ENCODE measurements around the gene RIPOR2.

RIPOR2 gene

DNA sequence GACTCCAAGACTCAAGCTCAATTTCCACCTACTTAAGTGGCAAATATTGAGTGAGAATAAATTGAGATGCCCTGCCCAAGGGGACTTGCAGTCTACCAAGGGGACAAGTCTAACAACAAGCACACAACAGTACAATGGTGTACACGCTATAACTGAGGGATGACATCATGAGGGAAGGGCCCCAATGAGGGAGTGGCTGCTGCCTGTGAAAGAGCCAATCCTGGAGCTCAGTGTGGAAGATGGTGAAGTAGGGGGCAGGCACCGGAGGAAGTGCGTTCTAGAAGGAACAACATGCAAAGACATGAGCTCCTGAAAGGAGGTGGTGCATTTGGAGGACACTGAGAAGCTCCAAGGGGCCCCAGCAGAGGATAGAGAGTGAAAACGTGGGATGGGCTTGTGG, 90.2 kb downstream of the RIPOR2 start:
- Histone ChIP-seq H3K4me3 (ENCODE audit: low read length) (no peak overlapping the region), H3K9ac (ENCODE audit: low read length) (no peak overlapping the region), H2AFZ (ENCODE audit: low read depth, low read length) (no peak overlapping the region), H3K4me2 (ENCODE audit: low read length) (no peak overlapping the region), H3K79me2 (ENCODE audit: low read length) (no peaks in the 10 kb centered on the region), H3K4me1 (ENCODE audit: low read length) (no peaks in the 10 kb centered on the region), H3K27me3 (ENCODE audit: low read depth, low read length) (no peaks in the 10 kb centered on the region), H3K27ac (ENCODE audit: low read length) (no peak overlapping the region), H3K36me3 (replicated peaks; ENCODE audit: low read depth, low read length) (peaks cover 72% of the 10 kb centered on the region), H4K20me1 (ENCODE audit: insufficient read depth, low read length) (peaks cover 3% of the 10 kb centered on the region; the same call in 1 of the 2 replicates), H3K9me3 (ENCODE audit: insufficient read depth, low read length) (no peaks in the 10 kb centered on the region)
- TF ChIP-seq, protein P1, sequence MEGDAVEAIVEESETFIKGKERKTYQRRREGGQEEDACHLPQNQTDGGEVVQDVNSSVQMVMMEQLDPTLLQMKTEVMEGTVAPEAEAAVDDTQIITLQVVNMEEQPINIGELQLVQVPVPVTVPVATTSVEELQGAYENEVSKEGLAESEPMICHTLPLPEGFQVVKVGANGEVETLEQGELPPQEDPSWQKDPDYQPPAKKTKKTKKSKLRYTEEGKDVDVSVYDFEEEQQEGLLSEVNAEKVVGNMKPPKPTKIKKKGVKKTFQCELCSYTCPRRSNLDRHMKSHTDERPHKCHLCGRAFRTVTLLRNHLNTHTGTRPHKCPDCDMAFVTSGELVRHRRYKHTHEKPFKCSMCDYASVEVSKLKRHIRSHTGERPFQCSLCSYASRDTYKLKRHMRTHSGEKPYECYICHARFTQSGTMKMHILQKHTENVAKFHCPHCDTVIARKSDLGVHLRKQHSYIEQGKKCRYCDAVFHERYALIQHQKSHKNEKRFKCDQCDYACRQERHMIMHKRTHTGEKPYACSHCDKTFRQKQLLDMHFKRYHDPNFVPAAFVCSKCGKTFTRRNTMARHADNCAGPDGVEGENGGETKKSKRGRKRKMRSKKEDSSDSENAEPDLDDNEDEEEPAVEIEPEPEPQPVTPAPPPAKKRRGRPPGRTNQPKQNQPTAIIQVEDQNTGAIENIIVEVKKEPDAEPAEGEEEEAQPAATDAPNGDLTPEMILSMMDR (IDR thresholded peaks at IDR 0.05; ENCODE audit: low read depth, low read length): no peak
- TF ChIP-seq EZH2phosphoT487 (IDR thresholded peaks at IDR 0.05; ENCODE audit: low read depth): no peak

DNA sequence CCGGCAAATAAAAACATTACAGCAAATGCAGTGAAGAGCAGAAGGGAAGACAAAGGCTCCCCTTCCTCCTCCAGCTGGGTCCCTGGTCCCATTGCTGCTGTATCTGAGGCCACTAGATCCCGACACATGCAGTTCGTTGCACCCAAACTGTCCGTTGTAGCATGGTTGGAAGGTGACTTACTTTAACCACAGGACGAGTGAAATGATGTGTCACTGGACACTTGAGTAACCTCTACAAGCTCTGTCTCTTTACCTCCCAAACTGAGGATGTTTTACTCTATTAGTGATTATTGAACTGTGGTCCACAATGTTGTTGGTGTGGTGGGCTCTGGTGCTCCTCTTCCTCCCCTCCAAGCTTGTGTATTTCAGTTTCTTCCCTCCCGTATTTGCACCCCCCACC, 90.9 kb downstream of the RIPOR2 start:
- no peaks in the 10 kb centered on the region for H3K27me3 ChIP-seq (ENCODE audit: low read depth, low read length)
- H4K20me1 ChIP-seq (ENCODE audit: insufficient read depth, low read length): peaks cover 3% of the 10 kb centered on the region; the same call in 1 of the 2 replicates
- no peak overlapping the region for H3K4me2 ChIP-seq (ENCODE audit: low read length)
- H3K27ac ChIP-seq (ENCODE audit: low read length): no peak overlapping the region
- no peaks in the 10 kb centered on the region for H3K79me2 ChIP-seq (ENCODE audit: low read length)
- H3K36me3 ChIP-seq (replicated peaks; ENCODE audit: low read depth, low read length): peaks cover 73% of the 10 kb centered on the region
- no peaks in the 10 kb centered on the region for H3K4me1 ChIP-seq (ENCODE audit: low read length)
- no peak overlapping the region for H3K4me3 ChIP-seq (ENCODE audit: low read length)
- H3K9me3 ChIP-seq (ENCODE audit: insufficient read depth, low read length): no peaks in the 10 kb centered on the region
- no peak overlapping the region for H3K9ac ChIP-seq (ENCODE audit: low read length)
- no peak for TF ChIP-seq EZH2phosphoT487 (IDR thresholded peaks at IDR 0.05; ENCODE audit: low read depth)
- TF ChIP-seq, protein P1 (IDR thresholded peaks at IDR 0.05; ENCODE audit: low read depth, low read length): no peak
- H2AFZ ChIP-seq (ENCODE audit: low read depth, low read length): no peak overlapping the region

DNA sequence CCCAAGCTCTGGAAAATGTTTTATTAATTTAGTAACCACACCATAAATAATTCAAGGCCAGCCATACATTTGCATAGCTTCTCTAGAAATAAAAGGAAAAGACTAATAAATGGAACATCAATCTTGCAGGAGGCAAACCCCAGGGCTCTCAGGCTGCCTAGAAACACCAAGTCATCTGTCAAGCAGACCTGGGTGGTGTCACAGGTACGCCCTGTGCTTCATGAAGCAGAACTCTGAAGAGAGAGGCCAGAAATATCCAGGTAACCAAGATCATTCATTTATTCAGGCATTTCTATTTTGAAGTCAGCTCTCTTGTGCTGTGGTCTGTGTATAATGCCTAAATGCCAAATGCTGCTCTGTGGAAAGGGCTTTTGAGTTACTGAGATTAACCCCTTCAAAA, 91.7 kb downstream of the RIPOR2 start:
- Histone ChIP-seq H4K20me1 (ENCODE audit: insufficient read depth, low read length) (peaks cover 3% of the 10 kb centered on the region; the same call in 1 of the 2 replicates), H3K27me3 (ENCODE audit: low read depth, low read length) (no peaks in the 10 kb centered on the region), H3K9ac (ENCODE audit: low read length) (no peak overlapping the region), H3K9me3 (ENCODE audit: insufficient read depth, low read length) (no peaks in the 10 kb centered on the region), H3K4me1 (ENCODE audit: low read length) (no peaks in the 10 kb centered on the region), H3K4me3 (ENCODE audit: low read length) (no peak overlapping the region), H3K36me3 (replicated peaks; ENCODE audit: low read depth, low read length) (peaks cover 67% of the 10 kb centered on the region), H3K79me2 (ENCODE audit: low read length) (no peaks in the 10 kb centered on the region), H2AFZ (ENCODE audit: low read depth, low read length) (no peak overlapping the region), H3K27ac (ENCODE audit: low read length) (no peak overlapping the region), H3K4me2 (ENCODE audit: low read length) (no peak overlapping the region)
- TF ChIP-seq, protein P1 (IDR thresholded peaks at IDR 0.05; ENCODE audit: low read depth, low read length): no peak
- TF ChIP-seq EZH2phosphoT487 (IDR thresholded peaks at IDR 0.05; ENCODE audit: low read depth): no peak

DNA sequence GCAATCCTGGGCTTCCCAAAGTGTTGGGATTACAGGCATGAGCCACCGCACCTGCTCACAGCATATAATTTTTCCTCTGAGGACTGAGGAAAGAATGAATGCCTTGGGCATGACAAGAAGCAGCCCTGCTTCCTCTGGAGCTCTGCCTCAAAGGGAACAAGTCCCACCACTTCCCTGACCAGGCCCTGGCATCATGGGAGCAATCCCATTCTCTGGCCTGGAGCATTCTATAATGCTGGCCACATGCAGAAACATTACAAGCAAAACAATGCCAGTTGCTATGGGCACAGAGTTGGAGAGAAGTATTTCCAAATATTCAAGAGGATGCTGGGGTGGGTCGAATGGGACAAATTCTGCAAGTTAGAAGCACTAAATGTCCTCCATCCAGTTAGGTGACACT, 95.6 kb downstream of the RIPOR2 start:
- Histone ChIP-seq H3K36me3 (replicated peaks; ENCODE audit: low read depth, low read length) (peaks cover 65% of the 10 kb centered on the region), H3K4me1 (ENCODE audit: low read length) (no peaks in the 10 kb centered on the region), H3K9me3 (ENCODE audit: insufficient read depth, low read length) (no peaks in the 10 kb centered on the region), H3K4me3 (ENCODE audit: low read length) (no peak overlapping the region), H3K4me2 (ENCODE audit: low read length) (no peak overlapping the region), H3K27me3 (ENCODE audit: low read depth, low read length) (no peaks in the 10 kb centered on the region), H3K79me2 (ENCODE audit: low read length) (no peaks in the 10 kb centered on the region), H4K20me1 (ENCODE audit: insufficient read depth, low read length) (peaks cover 3% of the 10 kb centered on the region; the same call in 1 of the 2 replicates), H3K9ac (ENCODE audit: low read length) (no peak overlapping the region), H3K27ac (ENCODE audit: low read length) (no peak overlapping the region), H2AFZ (ENCODE audit: low read depth, low read length) (no peak overlapping the region)
- TF ChIP-seq, protein P1 (IDR thresholded peaks at IDR 0.05; ENCODE audit: low read depth, low read length): no peak

Data from OCI-LY3 (cell line).